ENCODE data around the gene NPLOC4. TPM values are rescaled to one million over a fixed set of nuclear protein-coding genes. Genes with fewer than 3 reads are reported as not detected.
A peak's percentile ranks its signal among the peaks of the same experiment; 100 is the strongest.

Gene NPLOC4
- total and polyA plus RNA-seq, 2 of the 13 experiments (the other 11 are each of a cell fraction or from before 2014, with no cell fraction given) = 57.0 to 97.0 TPM

DNA sequence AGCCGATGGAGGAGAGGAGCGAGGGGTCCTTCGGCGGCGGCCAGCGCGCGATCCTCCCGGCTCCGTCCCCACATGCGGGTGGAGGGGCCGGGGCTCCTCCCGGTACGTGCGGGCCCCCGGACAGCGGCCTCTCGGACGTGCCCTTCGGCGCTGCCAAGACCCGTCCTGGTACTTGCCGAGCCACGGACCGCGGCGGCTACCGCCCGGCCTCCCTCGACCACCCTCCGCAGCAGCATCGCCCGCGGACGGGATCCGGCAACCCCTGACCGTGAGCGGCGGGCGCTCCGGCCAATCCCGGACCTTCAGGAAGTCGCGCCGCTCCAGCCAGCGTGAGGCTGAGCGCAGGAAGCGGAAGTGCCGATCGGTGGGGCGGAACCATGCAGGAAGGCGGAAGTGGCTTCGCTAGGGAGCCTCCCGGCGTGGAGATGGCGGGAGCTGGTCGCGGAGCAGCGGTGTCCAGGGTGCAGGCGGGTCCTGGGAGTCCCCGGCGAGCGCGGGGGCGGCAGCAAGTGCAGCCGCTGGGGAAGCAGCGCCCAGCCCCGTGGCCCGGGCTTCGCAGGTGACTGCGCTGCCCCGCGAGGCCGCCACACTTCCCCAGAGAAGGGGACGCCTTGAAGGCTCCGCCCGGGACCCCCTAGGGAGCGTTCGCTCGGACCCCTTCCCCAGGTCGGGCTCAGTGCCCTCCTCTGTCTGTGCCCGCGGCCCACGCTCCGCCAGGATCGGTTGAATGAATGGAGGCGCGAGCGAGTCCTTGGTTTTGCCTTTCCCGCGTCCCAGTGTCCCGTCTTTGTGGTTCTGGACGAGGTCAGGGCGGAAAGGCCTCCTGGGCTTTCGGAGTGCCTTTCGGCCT, 29.7 kb upstream of the NPLOC4 start, which contains the start of the genes CCDC137 and OXLD1 (continued):
- TF ChIP-seq ZNF407 (CRISPR knock-in tag; IDR thresholded peaks at IDR 0.05; ENCODE audit: not compliant biosample characterization) = peak; percentile 40
- no peak for TF ChIP-seq ZNF83 (CRISPR knock-in tag; IDR thresholded peaks at IDR 0.05; ENCODE audit: borderline replicate concordance)
- peak; percentile 99 for TF ChIP-seq TAF1 (CRISPR knock-in tag; IDR thresholded peaks at IDR 0.05)
- TF ChIP-seq SP140L (CRISPR knock-in tag; IDR thresholded peaks at IDR 0.05; ENCODE audit: borderline replicate concordance) = no peak
- no peak for TF ChIP-seq MBD4 (IDR thresholded peaks at IDR 0.05; ENCODE audit: borderline replicate concordance, low read length)
- 0 out of 2 replicates have a peak, but pooled peaks have one; percentile 26 for TF ChIP-seq ZNF777 (CRISPR knock-in tag; IDR thresholded peaks at IDR 0.05)
- peak; percentile 94 for TF ChIP-seq TARDBP (CRISPR knock-in tag; IDR thresholded peaks at IDR 0.05)
- TF ChIP-seq ARNT2 (CRISPR knock-in tag; IDR thresholded peaks at IDR 0.05; ENCODE audit: low read depth) = peak; percentile 91
- no peak for TF ChIP-seq ZNF558 (CRISPR knock-in tag; IDR thresholded peaks at IDR 0.05; ENCODE audit: borderline replicate concordance)
- TF ChIP-seq, protein P1, sequence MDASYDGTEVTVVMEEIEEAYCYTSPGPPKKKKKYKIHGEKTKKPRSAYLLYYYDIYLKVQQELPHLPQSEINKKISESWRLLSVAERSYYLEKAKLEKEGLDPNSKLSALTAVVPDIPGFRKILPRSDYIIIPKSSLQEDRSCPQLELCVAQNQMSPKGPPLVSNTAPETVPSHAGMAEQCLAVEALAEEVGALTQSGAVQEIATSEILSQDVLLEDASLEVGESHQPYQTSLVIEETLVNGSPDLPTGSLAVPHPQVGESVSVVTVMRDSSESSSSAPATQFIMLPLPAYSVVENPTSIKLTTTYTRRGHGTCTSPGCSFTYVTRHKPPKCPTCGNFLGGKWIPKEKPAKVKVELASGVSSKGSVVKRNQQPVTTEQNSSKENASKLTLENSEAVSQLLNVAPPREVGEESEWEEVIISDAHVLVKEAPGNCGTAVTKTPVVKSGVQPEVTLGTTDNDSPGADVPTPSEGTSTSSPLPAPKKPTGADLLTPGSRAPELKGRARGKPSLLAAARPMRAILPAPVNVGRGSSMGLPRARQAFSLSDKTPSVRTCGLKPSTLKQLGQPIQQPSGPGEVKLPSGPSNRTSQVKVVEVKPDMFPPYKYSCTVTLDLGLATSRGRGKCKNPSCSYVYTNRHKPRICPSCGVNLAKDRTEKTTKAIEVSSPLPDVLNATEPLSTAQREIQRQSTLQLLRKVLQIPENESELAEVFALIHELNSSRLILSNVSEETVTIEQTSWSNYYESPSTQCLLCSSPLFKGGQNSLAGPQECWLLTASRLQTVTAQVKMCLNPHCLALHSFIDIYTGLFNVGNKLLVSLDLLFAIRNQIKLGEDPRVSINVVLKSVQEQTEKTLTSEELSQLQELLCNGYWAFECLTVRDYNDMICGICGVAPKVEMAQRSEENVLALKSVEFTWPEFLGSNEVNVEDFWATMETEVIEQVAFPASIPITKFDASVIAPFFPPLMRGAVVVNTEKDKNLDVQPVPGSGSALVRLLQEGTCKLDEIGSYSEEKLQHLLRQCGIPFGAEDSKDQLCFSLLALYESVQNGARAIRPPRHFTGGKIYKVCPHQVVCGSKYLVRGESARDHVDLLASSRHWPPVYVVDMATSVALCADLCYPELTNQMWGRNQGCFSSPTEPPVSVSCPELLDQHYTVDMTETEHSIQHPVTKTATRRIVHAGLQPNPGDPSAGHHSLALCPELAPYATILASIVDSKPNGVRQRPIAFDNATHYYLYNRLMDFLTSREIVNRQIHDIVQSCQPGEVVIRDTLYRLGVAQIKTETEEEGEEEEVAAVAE (CRISPR knock-in tag; IDR thresholded peaks at IDR 0.05; ENCODE audit: borderline replicate concordance) = no peak
- TF ChIP-seq, protein P2, sequence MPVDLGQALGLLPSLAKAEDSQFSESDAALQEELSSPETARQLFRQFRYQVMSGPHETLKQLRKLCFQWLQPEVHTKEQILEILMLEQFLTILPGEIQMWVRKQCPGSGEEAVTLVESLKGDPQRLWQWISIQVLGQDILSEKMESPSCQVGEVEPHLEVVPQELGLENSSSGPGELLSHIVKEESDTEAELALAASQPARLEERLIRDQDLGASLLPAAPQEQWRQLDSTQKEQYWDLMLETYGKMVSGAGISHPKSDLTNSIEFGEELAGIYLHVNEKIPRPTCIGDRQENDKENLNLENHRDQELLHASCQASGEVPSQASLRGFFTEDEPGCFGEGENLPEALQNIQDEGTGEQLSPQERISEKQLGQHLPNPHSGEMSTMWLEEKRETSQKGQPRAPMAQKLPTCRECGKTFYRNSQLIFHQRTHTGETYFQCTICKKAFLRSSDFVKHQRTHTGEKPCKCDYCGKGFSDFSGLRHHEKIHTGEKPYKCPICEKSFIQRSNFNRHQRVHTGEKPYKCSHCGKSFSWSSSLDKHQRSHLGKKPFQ (CRISPR knock-in tag; IDR thresholded peaks at IDR 0.05; ENCODE audit: insufficient replicate concordance) = no peak
- TF ChIP-seq JDP2 (CRISPR knock-in tag; IDR thresholded peaks at IDR 0.05; ENCODE audit: borderline replicate concordance) = no peak; the same call in 1 of the 2 replicates

All from HepG2 (cell line).